ENCODE data around the gene SNX19. TPM values are rescaled to one million over a fixed set of nuclear protein-coding genes. Genes with fewer than 3 reads are reported as not detected.

The SNX19 gene
- polyA plus RNA-seq, 1 donor from 2014 or later, result 20.8 TPM

GRCh38 chr11:130886704-130887103 lies 29.6 kb downstream of the SNX19 start:
- no peaks in the 10 kb centered on the region for H4K20me1 ChIP-seq (ENCODE audit: insufficient read depth)
- H3K36me3 ChIP-seq (ENCODE audit: insufficient read depth, low read length), result peaks cover 9% of the 10 kb centered on the region
- no peaks in the 10 kb centered on the region for H3K79me2 ChIP-seq (replicated peaks; ENCODE audit: insufficient read depth, low read length)
- H3K9ac ChIP-seq (ENCODE audit: low read length), result no peak overlapping the region
- no peaks in the 10 kb centered on the region for H3K27me3 ChIP-seq (ENCODE audit: insufficient read depth, low read depth, low read length)
- H2AFZ ChIP-seq (ENCODE audit: low read depth, low read length), result no peak overlapping the region
- H3K4me2 ChIP-seq (ENCODE audit: low read length), result no peak overlapping the region
- no peaks in the 10 kb centered on the region for H3F3A ChIP-seq (ENCODE audit: insufficient read depth, low read length, poor library complexity, severe bottlenecking)
- no peak overlapping the region for H3K27ac ChIP-seq (ENCODE audit: low read length)
- TF ChIP-seq POLR2AphosphoS5 (IDR thresholded peaks at IDR 0.05) (no peak), REST (IDR thresholded peaks at IDR 0.05; ENCODE audit: borderline replicate concordance) (no peak), EP300 (conservative IDR thresholded peaks at IDR 0.05; ENCODE audit: poor library complexity, severe bottlenecking) (no peak), EZH2 (IDR thresholded peaks at IDR 0.05; ENCODE audit: borderline replicate concordance, insufficient read depth, low read length, poor library complexity, severe bottlenecking) (no peak), MXI1 (conservative IDR thresholded peaks at IDR 0.05; ENCODE audit: poor library complexity, severe bottlenecking) (no peak), CTCF (IDR thresholded peaks at IDR 0.05; ENCODE audit: poor library complexity, severe bottlenecking) (no peak), RAD21 (conservative IDR thresholded peaks at IDR 0.05) (no peak), SMC3 (conservative IDR thresholded peaks at IDR 0.05; ENCODE audit: poor library complexity) (no peak), TAF1 (IDR thresholded peaks at IDR 0.05; ENCODE audit: low read depth) (no peak)
- no peaks in the 10 kb centered on the region for H3K9me2 ChIP-seq (ENCODE audit: insufficient read depth, low read length)
- no peak overlapping the region for H3K4me3 ChIP-seq (ENCODE audit: low read length)
- H3K9me3 ChIP-seq (ENCODE audit: low read length), result no peaks in the 10 kb centered on the region

- Histone ChIP-seq H3K4me2 (ENCODE audit: low read length) (no peak overlapping the region), H3K9me2 (ENCODE audit: insufficient read depth, low read length) (no peaks in the 10 kb centered on the region), H2AFZ (ENCODE audit: low read depth, low read length) (no peak overlapping the region), H3K79me2 (replicated peaks; ENCODE audit: insufficient read depth, low read length) (no peaks in the 10 kb centered on the region), H3K27ac (ENCODE audit: low read length) (no peak overlapping the region), H3K9ac (ENCODE audit: low read length) (no peak overlapping the region), H3K4me3 (ENCODE audit: low read length) (no peak overlapping the region), H3K9me3 (ENCODE audit: low read length) (no peaks in the 10 kb centered on the region), H3K36me3 (ENCODE audit: insufficient read depth, low read length) (peaks cover 9% of the 10 kb centered on the region), H3K27me3 (ENCODE audit: insufficient read depth, low read depth, low read length) (no peaks in the 10 kb centered on the region), H4K20me1 (ENCODE audit: insufficient read depth) (no peaks in the 10 kb centered on the region), H3F3A (ENCODE audit: insufficient read depth, low read length, poor library complexity, severe bottlenecking) (no peaks in the 10 kb centered on the region)
- TF ChIP-seq REST (IDR thresholded peaks at IDR 0.05; ENCODE audit: borderline replicate concordance) (no peak), EZH2 (IDR thresholded peaks at IDR 0.05; ENCODE audit: borderline replicate concordance, insufficient read depth, low read length, poor library complexity, severe bottlenecking) (no peak), SMC3 (conservative IDR thresholded peaks at IDR 0.05; ENCODE audit: poor library complexity) (no peak), MXI1 (conservative IDR thresholded peaks at IDR 0.05; ENCODE audit: poor library complexity, severe bottlenecking) (no peak), CTCF (IDR thresholded peaks at IDR 0.05; ENCODE audit: poor library complexity, severe bottlenecking) (no peak), POLR2AphosphoS5 (IDR thresholded peaks at IDR 0.05) (no peak), EP300 (conservative IDR thresholded peaks at IDR 0.05; ENCODE audit: poor library complexity, severe bottlenecking) (no peak), RAD21 (conservative IDR thresholded peaks at IDR 0.05) (no peak), TAF1 (IDR thresholded peaks at IDR 0.05; ENCODE audit: low read depth) (no peak)
Observed at GRCh38 chr11:130882138-130882551, 34.1 kb downstream of the SNX19 start.
